ENCODE results near the gene TEC.
"Not testable (repeated sequence)": the region's sequence is repeated elsewhere in the genome, so short reads cannot be mapped to it uniquely, and the experiment has no call there.

Gene TEC

DNA sequence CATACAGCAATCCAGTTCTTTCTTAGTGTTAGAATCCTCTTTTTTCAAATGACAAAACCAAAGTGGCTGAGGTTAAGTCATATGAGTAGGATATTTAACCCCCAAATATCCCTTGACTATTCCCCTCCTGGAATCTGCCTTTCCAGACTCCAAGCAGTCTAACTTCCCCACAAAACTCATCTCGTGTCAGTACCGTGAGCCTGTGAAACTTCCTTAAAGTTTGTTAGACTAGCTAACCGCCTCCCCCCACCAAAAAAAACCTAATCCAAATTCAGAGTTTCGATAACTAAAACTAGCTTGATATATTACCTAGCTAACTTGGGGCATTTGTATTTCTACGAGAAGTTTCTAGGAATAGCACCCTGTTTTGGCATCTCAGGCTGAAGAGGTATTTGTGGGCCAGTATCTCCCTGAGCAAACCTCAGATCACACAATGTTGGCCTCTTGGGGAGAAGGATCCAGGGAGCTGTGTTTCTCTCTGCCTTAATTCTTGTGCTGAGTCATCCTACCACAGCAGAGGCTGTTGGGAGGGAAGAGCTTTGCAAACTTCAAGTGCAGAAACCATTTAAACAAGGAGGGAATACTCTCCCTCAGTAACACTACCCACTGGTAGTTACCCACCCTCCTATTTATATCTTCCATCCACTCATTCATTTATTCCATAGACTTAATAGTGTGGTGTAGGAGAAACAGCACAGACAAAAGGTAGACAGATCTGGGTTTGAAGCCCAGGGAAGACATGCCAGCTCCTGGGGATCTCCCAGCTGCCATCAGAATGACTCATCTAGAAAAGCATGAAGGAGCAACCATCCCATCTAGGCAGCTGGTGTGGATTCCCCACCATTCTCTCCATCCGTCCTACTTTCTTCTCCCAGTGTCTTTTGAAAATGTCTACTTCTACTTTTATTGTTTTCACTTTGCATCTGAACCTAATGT is 96.3 kb downstream of the TEC start:
- Histone ChIP-seq H4K20me1 (ENCODE audit: insufficient read depth) (no peaks in the 10 kb centered on the region), H3K4me1 (ENCODE audit: low read depth, poor library complexity, severe bottlenecking) (no peaks in the 10 kb centered on the region), H3K4me2 (no peak overlapping the region), H3K4me3 (IDR thresholded peaks at IDR 0.05; ENCODE audit: insufficient read depth, low read depth, low read length) (no peak overlapping the region), H3K27ac (no peak overlapping the region), H3K27me3 (ENCODE audit: insufficient read depth, low read depth) (no peaks in the 10 kb centered on the region), H3K9ac (no peak overlapping the region), H3K79me2 (ENCODE audit: insufficient read depth, low read depth) (no peaks in the 10 kb centered on the region), H3K36me3 (ENCODE audit: insufficient read depth) (no peaks in the 10 kb centered on the region), H2AFZ (ENCODE audit: low read depth) (no peak overlapping the region)
- TF ChIP-seq, protein P1, sequence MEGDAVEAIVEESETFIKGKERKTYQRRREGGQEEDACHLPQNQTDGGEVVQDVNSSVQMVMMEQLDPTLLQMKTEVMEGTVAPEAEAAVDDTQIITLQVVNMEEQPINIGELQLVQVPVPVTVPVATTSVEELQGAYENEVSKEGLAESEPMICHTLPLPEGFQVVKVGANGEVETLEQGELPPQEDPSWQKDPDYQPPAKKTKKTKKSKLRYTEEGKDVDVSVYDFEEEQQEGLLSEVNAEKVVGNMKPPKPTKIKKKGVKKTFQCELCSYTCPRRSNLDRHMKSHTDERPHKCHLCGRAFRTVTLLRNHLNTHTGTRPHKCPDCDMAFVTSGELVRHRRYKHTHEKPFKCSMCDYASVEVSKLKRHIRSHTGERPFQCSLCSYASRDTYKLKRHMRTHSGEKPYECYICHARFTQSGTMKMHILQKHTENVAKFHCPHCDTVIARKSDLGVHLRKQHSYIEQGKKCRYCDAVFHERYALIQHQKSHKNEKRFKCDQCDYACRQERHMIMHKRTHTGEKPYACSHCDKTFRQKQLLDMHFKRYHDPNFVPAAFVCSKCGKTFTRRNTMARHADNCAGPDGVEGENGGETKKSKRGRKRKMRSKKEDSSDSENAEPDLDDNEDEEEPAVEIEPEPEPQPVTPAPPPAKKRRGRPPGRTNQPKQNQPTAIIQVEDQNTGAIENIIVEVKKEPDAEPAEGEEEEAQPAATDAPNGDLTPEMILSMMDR (conservative IDR thresholded peaks at IDR 0.05; ENCODE audit: low read depth, low read length): no peak

DNA sequence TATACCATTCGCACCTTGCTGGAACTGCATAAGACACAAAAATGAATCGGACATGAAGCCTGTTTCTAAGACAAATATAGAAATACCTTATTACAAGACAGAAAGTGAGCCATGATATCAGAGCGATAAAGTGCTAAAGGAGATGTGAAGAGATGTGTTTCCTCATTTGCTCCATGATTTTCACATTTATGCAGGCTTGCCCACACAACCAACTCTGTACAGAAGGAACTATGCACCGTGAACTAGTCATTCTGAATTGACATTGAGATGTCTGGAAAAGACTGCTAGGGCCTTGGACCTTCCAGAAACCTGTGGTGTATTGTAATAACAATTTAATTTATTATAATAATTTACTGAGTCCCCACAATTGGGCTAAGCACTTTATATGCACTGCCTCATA is 97.0 kb downstream of the TEC start:
- TF ChIP-seq, protein P1 (conservative IDR thresholded peaks at IDR 0.05; ENCODE audit: low read depth, low read length): no peak
- H3K9ac ChIP-seq: no peak overlapping the region
- H3K36me3 ChIP-seq (ENCODE audit: insufficient read depth): no peaks in the 10 kb centered on the region
- H2AFZ ChIP-seq (ENCODE audit: low read depth): no peak overlapping the region
- H3K27me3 ChIP-seq (ENCODE audit: insufficient read depth, low read depth): no peaks in the 10 kb centered on the region
- no peaks in the 10 kb centered on the region for H4K20me1 ChIP-seq (ENCODE audit: insufficient read depth)
- no peak overlapping the region for H3K4me3 ChIP-seq (IDR thresholded peaks at IDR 0.05; ENCODE audit: insufficient read depth, low read depth, low read length)
- no peaks in the 10 kb centered on the region for H3K4me1 ChIP-seq (ENCODE audit: low read depth, poor library complexity, severe bottlenecking)
- H3K27ac ChIP-seq: no peak overlapping the region
- no peaks in the 10 kb centered on the region for H3K79me2 ChIP-seq (ENCODE audit: insufficient read depth, low read depth)
- H3K4me2 ChIP-seq: no peak overlapping the region

DNA sequence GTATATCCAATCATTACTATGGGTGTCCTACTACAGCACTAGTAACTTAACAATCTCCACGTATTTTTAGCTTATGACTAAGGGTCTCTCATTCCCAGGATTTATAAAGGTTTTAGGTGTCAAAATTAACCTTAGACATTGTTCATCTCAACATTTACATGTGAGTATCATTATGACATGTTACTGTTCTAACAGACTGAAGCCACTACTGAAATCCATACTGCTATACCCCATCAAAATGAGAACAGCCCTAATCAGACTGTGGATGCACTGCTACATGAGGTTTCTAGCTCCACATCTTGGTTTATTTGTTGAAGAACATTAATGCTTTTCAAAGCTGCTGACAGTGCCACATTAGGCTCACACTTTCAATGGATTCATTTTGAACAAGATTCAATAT is 100.0 kb downstream of the TEC start:
- Histone ChIP-seq H3K79me2 (ENCODE audit: insufficient read depth, low read depth) (no peaks in the 10 kb centered on the region), H3K27me3 (ENCODE audit: insufficient read depth, low read depth) (no peaks in the 10 kb centered on the region), H3K4me3 (IDR thresholded peaks at IDR 0.05; ENCODE audit: insufficient read depth, low read depth, low read length) (no peak overlapping the region), H4K20me1 (ENCODE audit: insufficient read depth) (no peaks in the 10 kb centered on the region), H3K4me2 (no peak overlapping the region), H3K9ac (no peak overlapping the region), H3K36me3 (ENCODE audit: insufficient read depth) (no peaks in the 10 kb centered on the region), H3K4me1 (ENCODE audit: low read depth, poor library complexity, severe bottlenecking) (no peaks in the 10 kb centered on the region), H3K27ac (no peak overlapping the region), H2AFZ (ENCODE audit: low read depth) (no peak overlapping the region)
- TF ChIP-seq, protein P1 (conservative IDR thresholded peaks at IDR 0.05; ENCODE audit: low read depth, low read length): no peak

DNA sequence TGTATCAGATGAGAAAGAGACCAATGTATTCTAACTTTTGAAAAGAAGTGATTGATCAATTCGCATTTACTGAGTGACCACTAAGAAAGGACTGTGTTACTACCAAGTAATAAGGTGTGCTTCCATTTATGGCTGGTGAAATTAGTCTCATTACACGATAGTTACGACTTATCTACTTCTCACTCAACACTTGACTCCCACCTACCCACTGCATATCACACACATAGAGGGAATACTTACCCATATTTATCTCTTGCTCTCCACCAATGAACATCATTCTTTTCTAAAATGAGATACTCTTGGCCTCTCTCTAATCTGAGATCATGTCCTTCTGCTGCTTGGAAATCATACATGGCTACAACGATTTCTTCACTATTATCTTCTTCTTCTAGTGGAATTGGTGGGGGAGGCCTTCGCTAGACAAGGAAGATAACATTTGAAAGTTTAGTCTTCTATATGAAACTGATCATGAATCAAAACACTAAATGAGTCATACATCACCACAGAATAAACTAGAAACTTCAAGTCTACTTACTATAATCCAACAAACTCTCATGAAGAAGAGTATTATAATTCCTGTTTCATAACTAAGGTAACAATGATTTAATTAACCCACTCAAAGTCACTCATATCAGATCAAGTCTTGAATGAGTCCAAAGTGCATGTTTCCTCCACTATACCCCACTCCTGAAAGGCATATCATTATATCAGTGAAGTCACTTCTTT is 101.9 kb downstream of the TEC start:
- Histone ChIP-seq H3K27me3 (ENCODE audit: insufficient read depth, low read depth) (no peaks in the 10 kb centered on the region), H3K4me3 (IDR thresholded peaks at IDR 0.05; ENCODE audit: insufficient read depth, low read depth, low read length) (no peak overlapping the region), H4K20me1 (ENCODE audit: insufficient read depth) (no peaks in the 10 kb centered on the region), H2AFZ (ENCODE audit: low read depth) (no peak overlapping the region), H3K36me3 (ENCODE audit: insufficient read depth) (no peaks in the 10 kb centered on the region), H3K9ac (no peak overlapping the region), H3K4me2 (no peak overlapping the region), H3K4me1 (ENCODE audit: low read depth, poor library complexity, severe bottlenecking) (no peaks in the 10 kb centered on the region), H3K27ac (no peak overlapping the region), H3K79me2 (ENCODE audit: insufficient read depth, low read depth) (no peaks in the 10 kb centered on the region)
- TF ChIP-seq, protein P1 (conservative IDR thresholded peaks at IDR 0.05; ENCODE audit: low read depth, low read length): no peak

DNA sequence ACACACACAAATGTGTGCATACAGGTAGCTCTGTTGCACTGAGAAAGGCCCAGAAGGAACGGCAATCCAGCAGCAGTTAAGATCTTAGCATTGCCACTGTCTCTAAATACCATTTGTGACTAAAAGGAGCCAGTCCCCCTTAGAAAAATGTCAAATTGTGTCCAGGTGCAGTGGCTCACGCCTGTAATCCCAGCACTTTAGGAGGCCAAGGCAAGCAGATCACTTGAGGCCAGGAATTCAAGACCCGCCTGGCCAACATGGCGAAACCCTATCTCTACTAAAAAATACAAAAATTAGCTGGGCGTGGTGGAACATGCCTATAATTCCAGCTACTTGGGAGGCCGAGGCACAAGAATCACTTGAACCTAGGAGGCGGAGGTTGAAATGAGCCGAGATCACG is 105.1 kb downstream of the TEC start:
- H3K4me3 ChIP-seq (IDR thresholded peaks at IDR 0.05; ENCODE audit: insufficient read depth, low read depth, low read length); H3K4me1 ChIP-seq (ENCODE audit: low read depth, poor library complexity, severe bottlenecking); H3K79me2 ChIP-seq (ENCODE audit: insufficient read depth, low read depth); H4K20me1 ChIP-seq (ENCODE audit: insufficient read depth); H3K27ac ChIP-seq; H3K27me3 ChIP-seq (ENCODE audit: insufficient read depth, low read depth); H2AFZ ChIP-seq (ENCODE audit: low read depth); H3K36me3 ChIP-seq (ENCODE audit: insufficient read depth); H3K4me2 ChIP-seq; H3K9ac ChIP-seq: not testable (repeated sequence)
